HG02623 (cell line): Measurements from ENCODE around the gene ARSG.
"Not testable (repeated sequence)": the region's sequence is repeated elsewhere in the genome, so short reads cannot be mapped to it uniquely, and the experiment has no call there.

Experiments
- ATAC-seq: cut with Tn5 transposase; IDR thresholded peaks from one replicate; pipeline ENCODE4 v1.9.1; 2021; ENCODE audit warnings: moderate library complexity; ENCODE audit not compliant: unreplicated experiment

The ARSG gene

GRCh38 chr17:68368387-68368786 lies 77.1 kb downstream of the ARSG start:
- no peak for ATAC-seq

- ATAC-seq = no peak
Observed at GRCh38 chr17:68375566-68375965, 84.3 kb downstream of the ARSG start.

- not testable (repeated sequence) for ATAC-seq
Observed at GRCh38 chr17:68376178-68376577, 84.9 kb downstream of the ARSG start.

GRCh38 chr17:68377771-68378267 lies 86.5 kb downstream of the ARSG start:
- no peak for ATAC-seq

- no peak for ATAC-seq
Observed at GRCh38 chr17:68378268-68379176, 87.2 kb downstream of the ARSG start.

GRCh38 chr17:68379177-68379510 lies 87.8 kb downstream of the ARSG start:
- ATAC-seq = no peak

GRCh38 chr17:68379692-68380677 lies 88.7 kb downstream of the ARSG start:
- ATAC-seq = no peak

GRCh38 chr17:68381076-68381900 lies 90.0 kb downstream of the ARSG start:
- ATAC-seq = no peak

- no peak for ATAC-seq
Observed at GRCh38 chr17:68382582-68383085, 91.3 kb downstream of the ARSG start.

- ATAC-seq = no peak
Observed at GRCh38 chr17:68383120-68383442, 91.8 kb downstream of the ARSG start.

GRCh38 chr17:68383443-68384321 lies 92.4 kb downstream of the ARSG start:
- ATAC-seq = no peak

- no peak for ATAC-seq
Observed at GRCh38 chr17:68384471-68384870, 93.2 kb downstream of the ARSG start.

GRCh38 chr17:68384941-68385340 lies 93.6 kb downstream of the ARSG start:
- ATAC-seq = no peak

- ATAC-seq = no peak
Observed at GRCh38 chr17:68385490-68386215, 94.4 kb downstream of the ARSG start.

- no peak for ATAC-seq
Observed at GRCh38 chr17:68387435-68388218, 96.3 kb downstream of the ARSG start.

GRCh38 chr17:68389041-68389440 lies 97.7 kb downstream of the ARSG start:
- ATAC-seq = no peak

GRCh38 chr17:68390888-68391545 lies 99.7 kb downstream of the ARSG start:
- ATAC-seq = no peak
